OCI-LY7 (cell line): ENCODE data around the gene MYT1. TPM values are rescaled to one million over a fixed set of nuclear protein-coding genes. Genes with fewer than 3 reads are reported as not detected.

Source experiments
- BruUV-seq: library from RNA; stranded (reverse); fragments of 400-500 nt; replicated peaks from 2 replicates; lab custom pipeline; 2021; lab: Mats Ljungman, UMichigan
- CTCF ChIA-PET: fragments of 300-600 bp; sonication (Branson Sonifier 250); formaldehyde crosslinking; loops from one replicate; lab custom pipeline; 2022; ENCODE audit warnings: antibody characterized with exemption; ENCODE audit not compliant: unreplicated experiment; lab: Charles Lee
- POLR2A ChIA-PET: fragments of 300-600 bp; sonication (Branson Sonifier 250); formaldehyde crosslinking; loops from one replicate; lab custom pipeline; 2022; ENCODE audit warnings: antibody characterized with exemption; lab: Charles Lee
- DNase-seq: peaks from one replicate; pipeline ENCODE4 v3.0.0-alpha.2; 2015; ENCODE audit warnings: low spot score
- H2AFZ ChIP-seq: fragments of 200-600 bp; sonication (generic), shearing (Covaris generic); 2 replicates; pipeline ENCODE4 v1.6.1; 2014; ENCODE audit warnings: mild to moderate bottlenecking, antibody characterized with exemption, low read length, moderate library complexity
- H3K27ac ChIP-seq: fragments of 200-600 bp; sonication (generic); 2 replicates; pipeline ENCODE4 v1.5.1; 2014; ENCODE audit warnings: mixed run types, low read depth, mild to moderate bottlenecking, moderate library complexity, low read length, inconsistent platforms; ENCODE audit not compliant: poor library complexity, severe bottlenecking
- H3K36me3 ChIP-seq: fragments of 200-600 bp; sonication (generic); 2 replicates; pipeline ENCODE4 v1.6.1; 2014; ENCODE audit warnings: mild to moderate bottlenecking, antibody characterized with exemption, low read length, moderate library complexity, mixed read lengths; ENCODE audit not compliant: insufficient read depth
- H3K4me1 ChIP-seq: fragments of 200-600 bp; sonication (generic); 2 replicates; pipeline ENCODE4 v1.5.1; 2014; ENCODE audit warnings: mild to moderate bottlenecking, low read length; ENCODE audit not compliant: insufficient read depth, poor library complexity, severe bottlenecking
- H3K4me2 ChIP-seq: fragments of 200-600 bp; sonication (generic); 2 replicates; pipeline ENCODE4 v1.6.1; 2014; ENCODE audit warnings: mild to moderate bottlenecking, low read length
- H3K4me3 ChIP-seq: fragments of 200-600 bp; sonication (generic); 2 replicates; pipeline ENCODE4 v1.5.1; 2014; ENCODE audit warnings: mild to moderate bottlenecking, low read depth, low read length; ENCODE audit not compliant: poor library complexity, severe bottlenecking
- H3K79me2 ChIP-seq: fragments of 200-600 bp; sonication (generic); 2 replicates; pipeline ENCODE4 v1.6.1; 2016; ENCODE audit warnings: low read depth, mild to moderate bottlenecking, low read length, moderate library complexity, mixed read lengths; ENCODE audit not compliant: insufficient read depth
- H3K9me2 ChIP-seq: fragments of 200-600 bp; sonication (generic); 2 replicates; pipeline ENCODE4 v1.6.1; 2016; ENCODE audit warnings: mild to moderate bottlenecking, low read length, mixed read lengths; ENCODE audit not compliant: insufficient read depth
- H3K9me3 ChIP-seq: fragments of 200-600 bp; sonication (generic); 2 replicates; pipeline ENCODE4 v1.6.1; 2014; ENCODE audit warnings: mild to moderate bottlenecking, mixed run types, low read length, mixed read lengths
- H4K20me1 ChIP-seq: fragments of 200-600 bp; sonication (generic); 2 replicates; pipeline ENCODE4 v1.6.1; 2014; ENCODE audit warnings: mild to moderate bottlenecking, antibody characterized with exemption, low read length, moderate library complexity, mixed read lengths; ENCODE audit not compliant: insufficient read depth
- EZH2phosphoT487 ChIP-seq: fragments of 200-600 bp; sonication (generic); IDR thresholded peaks from 2 replicates; pipeline ENCODE4 v1.6.1; 2018; ENCODE audit warnings: low read depth, borderline replicate concordance, mild to moderate bottlenecking, mixed run types, antibody characterized with exemption, low read length, moderate library complexity, mixed read lengths
- intact Hi-C: fragments of 100-400 bp; cut with micrococcal nuclease; formaldehyde crosslinking; loops from one replicate; pipeline ENCODE4 v1.10.0; 2022; ENCODE audit not compliant: unreplicated experiment
- total RNA-seq, 2 experiments: library from RNA; depleted of rRNA in 1 of 2; stranded (reverse); fragments of >200 nt in 1 of 2; shearing (Covaris generic) in 1 of 2; gene quantifications; 2 replicates each; pipeline ENCODE4 v1.2.3, GENCODE V29; 2014 to 2022
- TF ChIP-seq, protein P1 (sequence below): fragments of 200-600 bp; sonication (generic); conservative IDR thresholded peaks from 2 replicates; pipeline ENCODE4 v1.5.1; 2014; ENCODE audit warnings: mild to moderate bottlenecking, antibody characterized with exemption, low read length, moderate library complexity, mixed read lengths

MYT1 gene
- total RNA-seq, 2 experiments from 2014 or later = 0.32 to 0.95 TPM

DNA sequence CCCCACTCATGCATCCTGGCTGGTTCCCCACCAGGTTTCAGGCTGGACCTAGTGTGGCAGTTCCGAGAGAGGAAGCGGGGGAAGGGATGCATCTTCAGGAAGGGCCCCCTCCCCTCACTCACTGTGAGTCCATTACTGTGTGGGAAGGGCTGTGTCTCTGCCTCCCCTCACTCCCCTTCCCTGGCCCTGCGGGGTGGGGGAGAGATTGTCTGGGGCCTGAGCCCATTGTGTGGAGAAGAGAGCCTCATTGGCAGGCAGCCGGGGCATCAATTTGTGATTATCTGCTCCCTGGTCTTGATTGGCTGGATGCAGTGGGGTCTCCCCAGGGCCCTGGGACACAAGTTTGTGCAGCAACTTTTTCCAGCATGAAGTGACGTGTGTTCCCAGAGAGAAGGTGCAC is 4.1 kb upstream of the MYT1 start:
- intact Hi-C loops = no loop called here
- no peaks in the 10 kb centered on the region for H4K20me1 ChIP-seq
- no peak for DNase-seq
- no peaks in the 10 kb centered on the region for H3K4me1 ChIP-seq
- TF ChIP-seq EZH2phosphoT487 = no peak
- TF ChIP-seq, protein P1, sequence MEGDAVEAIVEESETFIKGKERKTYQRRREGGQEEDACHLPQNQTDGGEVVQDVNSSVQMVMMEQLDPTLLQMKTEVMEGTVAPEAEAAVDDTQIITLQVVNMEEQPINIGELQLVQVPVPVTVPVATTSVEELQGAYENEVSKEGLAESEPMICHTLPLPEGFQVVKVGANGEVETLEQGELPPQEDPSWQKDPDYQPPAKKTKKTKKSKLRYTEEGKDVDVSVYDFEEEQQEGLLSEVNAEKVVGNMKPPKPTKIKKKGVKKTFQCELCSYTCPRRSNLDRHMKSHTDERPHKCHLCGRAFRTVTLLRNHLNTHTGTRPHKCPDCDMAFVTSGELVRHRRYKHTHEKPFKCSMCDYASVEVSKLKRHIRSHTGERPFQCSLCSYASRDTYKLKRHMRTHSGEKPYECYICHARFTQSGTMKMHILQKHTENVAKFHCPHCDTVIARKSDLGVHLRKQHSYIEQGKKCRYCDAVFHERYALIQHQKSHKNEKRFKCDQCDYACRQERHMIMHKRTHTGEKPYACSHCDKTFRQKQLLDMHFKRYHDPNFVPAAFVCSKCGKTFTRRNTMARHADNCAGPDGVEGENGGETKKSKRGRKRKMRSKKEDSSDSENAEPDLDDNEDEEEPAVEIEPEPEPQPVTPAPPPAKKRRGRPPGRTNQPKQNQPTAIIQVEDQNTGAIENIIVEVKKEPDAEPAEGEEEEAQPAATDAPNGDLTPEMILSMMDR = no peak
- no TSS peak for BruUV-seq
- ChIA-PET CTCF (no interaction called here), POLR2A (no interaction called here)
- no peak overlapping the region for H2AFZ ChIP-seq
- no peaks in the 10 kb centered on the region for H3K9me2 ChIP-seq
- H3K36me3 ChIP-seq = no peaks in the 10 kb centered on the region
- no peak overlapping the region for H3K27ac ChIP-seq
- no peak overlapping the region for H3K4me2 ChIP-seq
- no peaks in the 10 kb centered on the region for H3K79me2 ChIP-seq
- no peak overlapping the region for H3K4me3 ChIP-seq
- H3K9me3 ChIP-seq = no peaks in the 10 kb centered on the region

- no peaks in the 10 kb centered on the region for H4K20me1 ChIP-seq
- intact Hi-C loops = no loop called here
- no peaks in the 10 kb centered on the region for H3K36me3 ChIP-seq
- no peak overlapping the region for H3K4me2 ChIP-seq
- POLR2A ChIA-PET = no interaction called here
- H2AFZ ChIP-seq = no peak overlapping the region
- CTCF ChIA-PET = no interaction called here
- no TSS peak for BruUV-seq
- H3K27ac ChIP-seq = no peak overlapping the region
- H3K4me3 ChIP-seq = no peak overlapping the region
- no peaks in the 10 kb centered on the region for H3K9me2 ChIP-seq
- no peaks in the 10 kb centered on the region for H3K79me2 ChIP-seq
- DNase-seq = no peak
- no peaks in the 10 kb centered on the region for H3K4me1 ChIP-seq
- H3K9me3 ChIP-seq = no peaks in the 10 kb centered on the region
- TF ChIP-seq EZH2phosphoT487 = no peak
- TF ChIP-seq, protein P1 = no peak
These were observed 3.5 kb upstream of the MYT1 start for GRCh38 chr20:64160526-64161355.
